A673 (cell line): ENCODE results near the gene NPHP1. TPM values are rescaled to one million over a fixed set of nuclear protein-coding genes. Genes with fewer than 3 reads are reported as not detected.
A peak's percentile ranks its signal among the peaks of the same experiment; 100 is the strongest.
"Not testable (repeated sequence)": the region's sequence is repeated elsewhere in the genome, so short reads cannot be mapped to it uniquely, and the experiment has no call there.

Experiments
- BruUV-seq: library from RNA; stranded (reverse); fragments of 400-500 nt; replicated peaks from 2 replicates; lab custom pipeline; 2021; lab: Mats Ljungman, UMichigan
- CTCF ChIA-PET: fragments of 300-600 bp; sonication (Branson Sonifier 250); formaldehyde crosslinking; loops from one replicate; lab custom pipeline; 2022; ENCODE audit warnings: antibody characterized with exemption; lab: Charles Lee
- POLR2A ChIA-PET: fragments of 300-600 bp; sonication (Branson Sonifier 250); formaldehyde crosslinking; loops from one replicate; lab custom pipeline; 2022; ENCODE audit warnings: antibody characterized with exemption; ENCODE audit not compliant: low non-redundant PET; lab: Charles Lee
- DNase-seq: peaks from one replicate; pipeline ENCODE4 v3.0.0-alpha.2; 2015; ENCODE audit warnings: low spot score
- H3K27ac ChIP-seq: fragments of 200-600 bp; sonication (generic); 2 replicates; pipeline ENCODE4 v1.5.1; 2016; ENCODE audit warnings: mixed run types, low read depth, mild to moderate bottlenecking, mixed read lengths, antibody characterized with exemption, low read length; ENCODE audit not compliant: poor library complexity, severe bottlenecking
- H3K27me3 ChIP-seq: fragments of 200-600 bp; sonication (generic); replicated peaks from 2 replicates; pipeline ENCODE4 v1.6.1; 2017; ENCODE audit warnings: mixed run types, low read depth, mild to moderate bottlenecking, mixed read lengths, antibody characterized with exemption, low read length; ENCODE audit not compliant: insufficient read depth, poor library complexity
- H3K36me3 ChIP-seq: fragments of 200-600 bp; sonication (generic); 2 replicates; pipeline ENCODE4 v1.6.1; 2016; ENCODE audit warnings: mixed run types, mild to moderate bottlenecking, mixed read lengths, antibody characterized with exemption, low read length; ENCODE audit not compliant: insufficient read depth, poor library complexity, severe bottlenecking
- H3K4me1 ChIP-seq: fragments of 200-600 bp; sonication (generic); 2 replicates; pipeline ENCODE4 v1.6.1; 2017; ENCODE audit warnings: mixed run types, mild to moderate bottlenecking, mixed read lengths, antibody characterized with exemption, low read length; ENCODE audit not compliant: insufficient read depth, poor library complexity, severe bottlenecking
- H3K4me3 ChIP-seq: fragments of 200-600 bp; sonication (generic); 2 replicates; pipeline ENCODE4 v1.5.1; 2016; ENCODE audit warnings: low read depth, mixed run types, mild to moderate bottlenecking, mixed read lengths, low read length; ENCODE audit not compliant: poor library complexity, severe bottlenecking
- H3K9me3 ChIP-seq: fragments of 200-600 bp; sonication (generic); 2 replicates; pipeline ENCODE4 v1.6.1; 2016; ENCODE audit warnings: mixed run types, low read depth, mild to moderate bottlenecking, mixed read lengths, antibody characterized with exemption, low read length; ENCODE audit not compliant: poor library complexity, severe bottlenecking
- EZH2 ChIP-seq: fragments of 200-600 bp; sonication (generic); IDR thresholded peaks from 2 replicates; pipeline ENCODE4 v1.6.1; 2017; ENCODE audit warnings: borderline replicate concordance, low read depth, mild to moderate bottlenecking, mixed read lengths, antibody characterized with exemption, low read length; ENCODE audit not compliant: poor library complexity, severe bottlenecking
- intact Hi-C: fragments of 100-400 bp; cut with micrococcal nuclease; formaldehyde crosslinking; loops from one replicate; pipeline ENCODE4 v1.10.0; 2022; ENCODE audit not compliant: unreplicated experiment
- total RNA-seq: library from RNA; stranded (reverse); gene quantifications from 2 replicates; pipeline ENCODE4 v1.2.3, GENCODE V29; 2021
- TF ChIP-seq, protein P1 (sequence below): fragments of 300-800, 200-600 bp; sonication (generic); conservative IDR thresholded peaks from 2 replicates; pipeline ENCODE4 v1.5.1; 2017; ENCODE audit warnings: low read depth, mild to moderate bottlenecking, antibody characterized with exemption, low read length, moderate library complexity, mixed read lengths

The NPHP1 gene
- total RNA-seq, 1 experiment from 2014 or later = 4.5 TPM

DNA sequence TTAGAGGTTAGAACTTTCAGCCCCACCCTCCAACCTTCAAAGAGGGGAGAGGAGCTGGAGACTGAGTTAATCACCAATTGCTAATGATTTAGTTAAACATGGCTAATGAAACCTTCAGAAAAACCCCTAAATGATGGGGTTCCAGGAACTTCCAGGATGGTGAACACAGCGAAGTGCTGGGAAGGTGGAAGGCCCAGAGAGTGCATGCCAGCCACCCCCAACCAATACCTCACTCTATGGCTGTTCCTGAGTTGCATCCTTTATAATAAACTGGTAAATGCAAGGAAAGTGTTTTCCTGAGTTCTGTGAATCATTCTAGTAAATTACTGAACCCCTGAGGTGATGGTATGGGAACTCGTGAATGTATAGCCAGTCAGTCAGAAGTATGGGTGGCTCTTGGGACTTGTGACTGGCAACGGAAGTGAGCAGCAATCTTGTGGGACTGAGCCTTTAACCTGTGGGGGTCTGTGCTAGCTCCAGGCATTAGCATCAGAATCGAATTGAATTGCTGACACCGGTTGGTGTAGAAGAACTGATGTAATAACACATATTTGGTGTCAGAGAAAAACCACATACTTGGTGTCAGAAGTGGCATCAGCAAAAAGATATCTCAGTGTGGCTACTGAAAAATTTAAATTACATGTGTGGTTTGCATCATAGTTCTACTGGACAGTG is 37.4 kb downstream of the NPHP1 start:
- Histone ChIP-seq H3K36me3 (no peaks in the 10 kb centered on the region), H3K9me3 (no peaks in the 10 kb centered on the region), H3K27me3 (no peaks in the 10 kb centered on the region), H3K4me3 (no peak overlapping the region), H3K4me1 (no peaks in the 10 kb centered on the region), H3K27ac (no peak overlapping the region)
- TF ChIP-seq EZH2 = no peak
- TF ChIP-seq, protein P1, sequence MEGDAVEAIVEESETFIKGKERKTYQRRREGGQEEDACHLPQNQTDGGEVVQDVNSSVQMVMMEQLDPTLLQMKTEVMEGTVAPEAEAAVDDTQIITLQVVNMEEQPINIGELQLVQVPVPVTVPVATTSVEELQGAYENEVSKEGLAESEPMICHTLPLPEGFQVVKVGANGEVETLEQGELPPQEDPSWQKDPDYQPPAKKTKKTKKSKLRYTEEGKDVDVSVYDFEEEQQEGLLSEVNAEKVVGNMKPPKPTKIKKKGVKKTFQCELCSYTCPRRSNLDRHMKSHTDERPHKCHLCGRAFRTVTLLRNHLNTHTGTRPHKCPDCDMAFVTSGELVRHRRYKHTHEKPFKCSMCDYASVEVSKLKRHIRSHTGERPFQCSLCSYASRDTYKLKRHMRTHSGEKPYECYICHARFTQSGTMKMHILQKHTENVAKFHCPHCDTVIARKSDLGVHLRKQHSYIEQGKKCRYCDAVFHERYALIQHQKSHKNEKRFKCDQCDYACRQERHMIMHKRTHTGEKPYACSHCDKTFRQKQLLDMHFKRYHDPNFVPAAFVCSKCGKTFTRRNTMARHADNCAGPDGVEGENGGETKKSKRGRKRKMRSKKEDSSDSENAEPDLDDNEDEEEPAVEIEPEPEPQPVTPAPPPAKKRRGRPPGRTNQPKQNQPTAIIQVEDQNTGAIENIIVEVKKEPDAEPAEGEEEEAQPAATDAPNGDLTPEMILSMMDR = no peak
- no TSS peak for BruUV-seq
- ChIA-PET CTCF (no interaction called here), POLR2A (interaction anchor here (0.6 kb wide), 1 partner anchor 23 kb away, joined by 3 read pairs; no protein-coding TSS in a partner anchor)
- peak; percentile 55 for DNase-seq
- intact Hi-C loops = no loop called here

DNA sequence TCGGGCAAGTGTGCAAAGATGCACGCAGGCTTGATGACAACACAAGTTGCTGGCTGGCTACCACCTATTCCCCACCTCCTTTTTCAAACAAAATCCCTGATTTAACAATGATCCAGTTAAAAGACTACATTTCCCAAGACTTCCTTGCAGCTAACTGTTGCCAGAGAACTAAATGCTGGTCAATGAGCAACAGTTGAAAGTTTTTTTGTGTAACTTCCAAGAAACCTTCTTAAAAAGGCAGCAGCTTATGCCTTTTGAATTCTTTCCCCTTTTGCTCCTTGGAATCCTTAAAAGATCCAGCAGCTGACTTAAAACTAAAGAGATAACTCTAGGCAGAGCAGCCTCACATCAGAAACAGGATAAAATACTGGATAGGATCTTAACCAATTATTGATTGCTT is 38.5 kb downstream of the NPHP1 start:
- no peak for TF ChIP-seq EZH2
- TF ChIP-seq, protein P1 = no peak
- no TSS peak for BruUV-seq
- no peaks in the 10 kb centered on the region for H3K9me3 ChIP-seq
- H3K27ac ChIP-seq = no peak overlapping the region
- ChIA-PET CTCF (no interaction called here), POLR2A (no interaction called here)
- H3K4me3 ChIP-seq = no peak overlapping the region
- DNase-seq = no peak
- no peaks in the 10 kb centered on the region for H3K36me3 ChIP-seq
- H3K4me1 ChIP-seq = no peaks in the 10 kb centered on the region
- no peaks in the 10 kb centered on the region for H3K27me3 ChIP-seq
- intact Hi-C loops = no loop called here

DNA sequence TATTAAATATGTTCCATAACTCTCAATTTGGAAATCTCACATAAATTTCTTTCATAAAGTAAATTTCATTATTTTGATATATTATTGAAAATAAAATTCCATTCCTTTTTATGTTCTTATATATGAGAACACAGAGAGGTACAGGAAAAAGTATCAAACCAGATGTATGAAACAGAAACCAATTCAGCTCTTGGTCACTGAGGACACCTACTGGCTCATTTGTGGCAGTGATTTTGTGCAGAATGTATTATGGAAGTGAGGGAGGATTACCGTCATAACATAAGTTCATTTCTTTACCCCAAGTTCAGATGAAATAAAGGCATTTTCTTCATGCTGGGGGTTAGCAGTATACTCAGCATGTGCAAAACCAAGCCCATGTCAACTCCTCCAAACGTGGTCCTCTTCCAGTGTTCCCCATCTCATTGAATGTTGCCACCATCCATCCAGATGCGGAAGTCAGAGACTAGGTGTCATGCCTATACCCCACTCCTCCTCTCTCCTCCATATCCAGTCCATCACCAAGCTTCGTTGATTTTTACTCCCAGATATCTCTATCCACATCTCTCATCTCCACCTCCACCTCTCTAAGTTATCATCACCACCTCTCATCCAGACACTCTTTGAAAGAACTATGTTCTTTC is 47.5 kb downstream of the NPHP1 start:
- Histone ChIP-seq H3K27me3 (no peaks in the 10 kb centered on the region), H3K27ac (no peak overlapping the region), H3K4me1 (no peaks in the 10 kb centered on the region), H3K9me3 (no peaks in the 10 kb centered on the region), H3K36me3 (no peaks in the 10 kb centered on the region), H3K4me3 (no peak overlapping the region)
- ChIA-PET POLR2A (no interaction called here), CTCF (no interaction called here)
- DNase-seq = peak; percentile 69
- intact Hi-C loops = no loop called here
- no TSS peak for BruUV-seq
- TF ChIP-seq, protein P1 = peak; percentile 86
- no peak for TF ChIP-seq EZH2

DNA sequence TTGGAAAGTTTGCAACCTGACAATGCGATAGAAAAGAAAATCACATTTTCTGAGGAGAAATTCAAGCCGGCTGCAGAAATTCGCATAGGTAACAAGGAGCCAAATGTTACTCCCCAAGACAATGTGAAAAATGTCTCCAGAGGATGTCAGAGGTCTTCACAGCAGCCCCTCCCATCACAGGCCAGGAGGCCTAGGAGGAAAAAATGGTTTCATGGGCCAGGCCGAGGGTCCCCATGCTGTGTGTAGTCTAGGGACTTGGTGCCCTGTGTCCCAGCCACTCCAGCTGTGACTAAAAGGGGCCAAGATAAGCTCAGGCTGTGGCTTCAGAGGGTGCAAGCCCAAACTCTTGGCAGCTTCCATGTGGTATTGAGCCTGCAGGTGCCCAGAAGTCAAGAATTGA is 50.0 kb downstream of the NPHP1 start:
- intact Hi-C loops, POLR2A ChIA-PET, H3K36me3 ChIP-seq, H3K27me3 ChIP-seq, H3K27ac ChIP-seq, H3K9me3 ChIP-seq, DNase-seq, H3K4me3 ChIP-seq, CTCF ChIA-PET, BruUV-seq, H3K4me1 ChIP-seq: not testable (repeated sequence)

DNA sequence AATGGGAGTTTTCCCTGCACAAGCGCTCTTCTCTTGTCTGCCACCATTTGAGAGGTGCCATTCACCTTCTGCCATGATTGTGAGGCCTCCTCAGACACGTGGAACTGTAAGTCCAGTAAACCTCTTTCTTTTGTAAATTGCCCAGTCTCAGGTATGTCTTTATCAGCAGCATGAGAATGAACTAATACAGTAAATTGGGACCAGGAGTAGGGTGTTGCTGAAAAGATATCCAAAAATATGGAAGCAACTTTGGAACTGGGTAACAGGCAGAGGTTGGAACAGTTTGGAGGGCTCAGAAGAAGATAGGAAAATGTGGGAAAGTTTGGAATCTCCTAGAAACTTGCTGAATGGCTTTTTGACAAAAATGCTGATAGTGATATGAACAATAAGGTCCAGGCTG is 50.6 kb downstream of the NPHP1 start:
- BruUV-seq, intact Hi-C loops, H3K4me1 ChIP-seq, H3K27ac ChIP-seq, CTCF ChIA-PET, POLR2A ChIA-PET, H3K36me3 ChIP-seq, H3K27me3 ChIP-seq, DNase-seq, H3K4me3 ChIP-seq, H3K9me3 ChIP-seq: not testable (repeated sequence)
